Tibial artery (tissue), 4 donors: Measurements from ENCODE around the gene NCKAP1.

Experiments used
- DNase-seq, 2 donors: peaks; one replicate each; pipeline ENCODE4 v3.0.0-alpha.2; 2019
- H3K27ac ChIP-seq, 2 donors: fragments of 200-600 bp; sonication (generic) in 1 of 2; 1 replicate in 1 of 2; 2 replicates in 1 of 2; pipeline ENCODE4 v1.5.1; 2018 to 2019; ENCODE audit warnings: mild to moderate bottlenecking in 1 of 2
- H3K27me3 ChIP-seq, 2 donors: fragments of 200-600 bp; sonication (generic) in 1 of 2; one replicate each; pipeline versions ENCODE4 v1.5.1 to v1.6.0; 2016 to 2019
- H3K36me3 ChIP-seq, 3 donors: fragments of 200-600 bp; sonication (generic) in 2 of 3; one replicate each; pipeline ENCODE4 v1.5.1; 2016 to 2019; ENCODE audit warnings: mild to moderate bottlenecking in 2 of 3
- H3K4me1 ChIP-seq, 4 donors: fragments of 200-600 bp; sonication (generic) in 2 of 4; 1 replicate in 3 of 4; 2 replicates in 1 of 4; pipeline ENCODE4 v1.5.1; 2016 to 2019
- H3K4me3 ChIP-seq, 2 donors: fragments of 200-600 bp; sonication (generic) in 1 of 2; 1 replicate in 1 of 2; 2 replicates in 1 of 2; pipeline ENCODE4 v1.5.1; 2018 to 2019; ENCODE audit warnings: mild to moderate bottlenecking in 2 of 2
- H3K9me3 ChIP-seq, 3 donors: fragments of 200-600 bp; sonication (generic) in 1 of 3; one replicate each; pipeline ENCODE4 v1.5.1; 2016 to 2019
- CTCF ChIP-seq, 2 experiments: fragments of 200-600 bp in 1 of 2; fragments of 450-650 bp in 1 of 2; IDR thresholded peaks; one replicate each; pipeline ENCODE4 v1.5.1; 2017 to 2019; ENCODE audit warnings: antibody characterized with exemption in 2 of 2, mild to moderate bottlenecking in 1 of 2, moderate library complexity in 1 of 2
- intact Hi-C: fragments of 100-400 bp; cut with DNase I; formaldehyde crosslinking; loops from one replicate; pipeline ENCODE4 v1.15.0; 2023; ENCODE audit warnings: low total_unique reads

NCKAP1 gene

DNA sequence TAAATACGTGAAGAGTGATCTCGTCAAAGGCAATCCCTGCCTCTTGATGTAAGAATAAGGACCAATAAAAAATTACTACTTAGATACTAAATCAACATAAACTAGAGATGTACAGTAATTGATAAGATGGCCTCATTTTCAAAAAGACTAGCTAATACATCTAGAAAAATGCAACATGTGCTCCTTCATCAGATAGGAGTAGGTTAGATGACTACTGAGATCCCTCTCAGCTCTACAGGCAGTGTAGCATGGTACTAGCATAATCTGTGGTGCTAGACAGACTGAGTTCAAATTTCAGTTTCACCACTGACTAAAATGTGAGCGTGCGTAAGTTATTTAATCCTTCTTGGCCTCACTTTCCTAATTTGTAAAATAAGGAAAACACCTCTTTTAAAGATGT, 89.2 kb downstream of the NCKAP1 start:
- H3K4me1 ChIP-seq: peaks cover 0 to 12% (median 0%) of the 10 kb centered on the region in 4 donors
- H3K27ac ChIP-seq: no peak overlapping the region
- no peak overlapping the region for H3K4me3 ChIP-seq
- DNase-seq: no peak
- no peaks in the 10 kb centered on the region for H3K9me3 ChIP-seq
- no peaks in the 10 kb centered on the region for H3K27me3 ChIP-seq
- peaks cover 18 to 57% (median 53%) of the 10 kb centered on the region in 3 donors for H3K36me3 ChIP-seq
- intact Hi-C loops: no loop called here
- TF ChIP-seq CTCF (IDR thresholded peaks at IDR 0.05): no peak

- Histone ChIP-seq H3K9me3 (no peaks in the 10 kb centered on the region), H3K36me3 (peaks cover 19 to 45% (median 45%) of the 10 kb centered on the region in 3 donors), H3K27me3 (no peaks in the 10 kb centered on the region), H3K4me3 (no peak overlapping the region), H3K27ac (no peak overlapping the region), H3K4me1 (peaks cover 0 to 6% (median 0%) of the 10 kb centered on the region in 4 donors)
- no peak for TF ChIP-seq CTCF (IDR thresholded peaks at IDR 0.05)
- intact Hi-C loops: no loop called here
- DNase-seq: no peak
Measured at GRCh38 chr2:182946958-182947369, 91.3 kb downstream of the NCKAP1 start.

DNA sequence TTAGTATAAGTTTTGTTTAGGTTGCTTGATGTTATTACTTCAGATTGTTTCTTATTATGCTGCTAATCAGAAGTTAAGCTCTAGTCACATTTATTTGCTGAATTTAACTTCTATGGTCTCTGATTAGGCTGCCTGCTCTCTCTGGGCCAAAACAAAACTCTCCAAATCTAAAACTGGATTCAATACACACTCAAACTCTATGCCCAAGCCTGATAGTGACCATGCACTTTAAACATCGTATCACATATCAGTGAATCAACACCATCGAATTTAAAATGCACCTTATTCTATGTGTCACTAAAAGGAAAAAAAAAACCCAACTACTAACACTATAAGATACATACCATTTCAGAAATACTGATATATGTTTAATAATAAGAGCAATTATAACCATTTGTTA, 94.9 kb downstream of the NCKAP1 start:
- no peak for DNase-seq
- no peaks in the 10 kb centered on the region for H3K4me1 ChIP-seq
- TF ChIP-seq CTCF (IDR thresholded peaks at IDR 0.05): no peak
- H3K9me3 ChIP-seq: no peaks in the 10 kb centered on the region
- H3K27me3 ChIP-seq: no peaks in the 10 kb centered on the region
- intact Hi-C loops: no loop called here
- no peak overlapping the region for H3K4me3 ChIP-seq
- H3K27ac ChIP-seq: no peak overlapping the region
- peaks cover 29 to 47% (median 46%) of the 10 kb centered on the region in 3 donors for H3K36me3 ChIP-seq

- no peak for TF ChIP-seq CTCF (IDR thresholded peaks at IDR 0.05)
- Histone ChIP-seq H3K4me1 (no peaks in the 10 kb centered on the region), H3K36me3 (peaks cover 29 to 51% (median 51%) of the 10 kb centered on the region in 3 donors), H3K4me3 (no peak overlapping the region), H3K27me3 (no peaks in the 10 kb centered on the region), H3K9me3 (no peaks in the 10 kb centered on the region), H3K27ac (no peak overlapping the region)
- no peak for DNase-seq
- intact Hi-C loops: no loop called here
Measured at GRCh38 chr2:182942756-182943155, 95.5 kb downstream of the NCKAP1 start.

DNA sequence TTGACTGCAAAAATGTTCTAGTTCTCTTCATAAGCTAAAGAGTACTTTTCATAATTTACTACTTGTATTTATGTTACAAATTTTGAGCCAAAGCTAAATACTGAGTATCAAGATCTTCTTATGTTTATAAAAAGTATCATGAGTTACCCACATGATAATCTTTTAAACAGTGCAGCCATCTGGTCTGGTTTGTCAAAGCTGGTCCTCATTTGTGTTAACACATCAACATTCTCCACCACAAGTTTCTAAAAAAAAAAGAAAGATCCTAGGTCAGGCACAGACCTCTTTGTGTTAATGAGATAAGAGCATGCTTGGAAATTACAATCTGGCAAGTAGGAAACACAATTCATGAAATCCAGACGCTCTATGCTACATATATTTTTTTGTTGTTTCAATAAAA, 96.3 kb downstream of the NCKAP1 start:
- no peak for DNase-seq
- intact Hi-C loops: no loop called here
- peaks cover 22 to 50% (median 48%) of the 10 kb centered on the region in 3 donors for H3K36me3 ChIP-seq

More for the DNA sequence above, 96.3 kb downstream of the NCKAP1 start:
- Histone ChIP-seq H3K4me1 (no peaks in the 10 kb centered on the region), H3K27ac (no peak overlapping the region), H3K9me3 (no peaks in the 10 kb centered on the region), H3K27me3 (no peaks in the 10 kb centered on the region), H3K4me3 (no peak overlapping the region)
- TF ChIP-seq CTCF (IDR thresholded peaks at IDR 0.05): no peak
